AG09319 (cell line): ENCODE results near the gene IL24.
A peak's percentile ranks its signal among the peaks of the same experiment; 100 is the strongest.

Source experiments
- DNase-seq: peaks from one replicate; pipeline ENCODE4 v3.0.0-alpha.2; 2010; ENCODE audit warnings: low read depth; ENCODE audit errors: extremely low read depth
- TF ChIP-seq, protein P1 (sequence below): IDR thresholded peaks from 2 replicates; pipeline ENCODE4 v1.5.1; 2011; ENCODE audit warnings: low read depth, mild to moderate bottlenecking, inconsistent platforms, low read length, moderate library complexity

Gene IL24

DNA sequence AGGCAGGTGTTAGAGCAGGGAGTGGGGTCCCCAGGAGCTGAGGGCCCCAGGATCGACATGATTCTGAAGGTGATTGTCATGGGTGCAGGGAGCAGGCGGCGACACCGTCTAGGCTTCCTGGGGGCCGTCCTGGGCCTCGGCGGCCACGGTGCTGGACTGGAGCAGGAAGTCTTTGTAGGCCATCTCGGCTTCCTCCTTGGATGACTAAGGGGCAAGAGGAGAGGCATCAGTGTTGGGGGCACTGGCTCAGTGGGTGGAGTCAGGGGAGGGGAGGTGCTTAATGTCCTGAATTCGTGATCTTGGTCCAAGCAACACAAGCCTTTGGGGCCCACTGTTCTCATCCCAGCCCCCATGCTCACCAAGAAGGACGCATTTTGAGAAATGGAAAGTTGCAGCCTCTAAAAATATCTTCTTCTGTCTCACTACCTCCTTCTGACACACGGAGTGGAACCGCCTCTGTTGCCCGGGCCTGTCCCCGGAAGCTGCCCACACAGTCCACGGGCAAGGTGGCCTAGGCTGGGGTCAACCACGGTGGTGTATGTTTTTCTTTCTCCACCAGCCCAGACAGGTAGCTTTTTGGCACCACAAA, 33.1 kb downstream of the IL24 start:
- DNase-seq: no peak
- TF ChIP-seq, protein P1, sequence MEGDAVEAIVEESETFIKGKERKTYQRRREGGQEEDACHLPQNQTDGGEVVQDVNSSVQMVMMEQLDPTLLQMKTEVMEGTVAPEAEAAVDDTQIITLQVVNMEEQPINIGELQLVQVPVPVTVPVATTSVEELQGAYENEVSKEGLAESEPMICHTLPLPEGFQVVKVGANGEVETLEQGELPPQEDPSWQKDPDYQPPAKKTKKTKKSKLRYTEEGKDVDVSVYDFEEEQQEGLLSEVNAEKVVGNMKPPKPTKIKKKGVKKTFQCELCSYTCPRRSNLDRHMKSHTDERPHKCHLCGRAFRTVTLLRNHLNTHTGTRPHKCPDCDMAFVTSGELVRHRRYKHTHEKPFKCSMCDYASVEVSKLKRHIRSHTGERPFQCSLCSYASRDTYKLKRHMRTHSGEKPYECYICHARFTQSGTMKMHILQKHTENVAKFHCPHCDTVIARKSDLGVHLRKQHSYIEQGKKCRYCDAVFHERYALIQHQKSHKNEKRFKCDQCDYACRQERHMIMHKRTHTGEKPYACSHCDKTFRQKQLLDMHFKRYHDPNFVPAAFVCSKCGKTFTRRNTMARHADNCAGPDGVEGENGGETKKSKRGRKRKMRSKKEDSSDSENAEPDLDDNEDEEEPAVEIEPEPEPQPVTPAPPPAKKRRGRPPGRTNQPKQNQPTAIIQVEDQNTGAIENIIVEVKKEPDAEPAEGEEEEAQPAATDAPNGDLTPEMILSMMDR: no peak

DNA sequence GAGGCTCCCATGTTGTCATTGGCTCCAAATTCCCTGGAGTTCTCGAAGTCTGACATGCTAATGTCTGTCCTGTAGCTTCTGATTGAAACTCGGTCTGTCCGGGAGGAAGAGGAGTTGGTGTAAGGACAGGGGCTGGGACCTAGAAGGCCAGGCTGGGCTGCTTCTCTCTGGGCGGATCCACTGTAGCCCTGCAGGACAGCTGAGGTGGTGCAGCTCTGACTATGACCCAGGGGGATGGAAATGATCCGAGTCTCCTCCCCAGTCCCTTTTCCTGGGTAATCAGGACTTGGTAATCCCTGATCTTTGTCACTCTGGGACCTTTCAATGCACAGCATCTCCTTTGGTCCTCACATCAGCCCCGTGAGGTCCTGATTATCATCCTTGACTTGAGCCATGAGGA, 34.5 kb downstream of the IL24 start:
- TF ChIP-seq, protein P1: no peak
- DNase-seq: no peak

DNA sequence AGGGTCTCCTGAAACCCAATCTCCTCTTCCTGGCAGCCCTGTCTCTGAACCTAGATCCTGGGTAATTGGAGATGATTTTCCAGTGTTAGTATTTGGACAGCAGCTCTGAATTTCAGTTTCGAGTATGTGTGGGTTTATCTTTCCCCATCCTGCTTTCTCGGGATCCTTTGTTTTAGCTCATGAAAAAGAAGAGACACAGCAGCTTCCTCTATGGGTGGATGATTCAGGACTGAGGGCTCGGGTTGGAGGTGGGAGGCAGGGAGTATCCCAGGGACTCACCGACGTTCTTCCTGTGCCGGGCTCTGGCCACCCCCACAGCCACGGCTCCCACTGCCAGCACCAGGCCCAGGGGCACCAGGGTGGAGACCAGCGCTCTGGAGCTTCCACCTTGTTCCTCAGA, 34.9 kb downstream of the IL24 start:
- no peak for DNase-seq
- TF ChIP-seq, protein P1: no peak

DNA sequence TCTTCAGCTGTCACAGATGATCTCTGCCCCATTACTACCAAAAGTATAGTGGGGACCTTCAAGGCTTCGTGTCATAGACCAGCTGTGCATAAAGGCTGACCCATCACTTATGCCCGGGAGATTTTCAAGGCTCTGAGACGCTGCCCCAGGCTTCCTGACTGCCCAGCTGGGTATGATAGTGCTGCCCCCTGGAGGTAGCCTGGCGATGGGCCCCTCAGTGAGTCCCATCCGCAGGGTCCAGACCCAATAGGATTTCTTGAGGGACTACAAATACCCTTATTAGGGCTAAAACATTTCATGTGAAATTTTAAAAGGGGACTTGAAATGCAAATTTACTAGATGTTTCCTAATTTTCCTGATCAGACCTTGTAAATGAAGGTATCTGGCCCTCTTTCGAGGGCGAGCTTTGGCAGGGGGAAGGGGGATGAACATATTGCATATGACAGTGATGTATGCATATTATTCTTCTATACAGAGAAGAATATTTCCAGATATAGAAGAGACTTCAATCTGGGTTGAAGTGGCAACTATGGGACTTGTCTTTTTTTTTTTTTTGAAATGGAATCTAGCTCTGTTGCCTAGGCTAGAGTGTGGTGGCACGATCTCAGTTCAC, 36.2 kb downstream of the IL24 start:
- no peak for DNase-seq
- TF ChIP-seq, protein P1: peak; percentile 44

DNA sequence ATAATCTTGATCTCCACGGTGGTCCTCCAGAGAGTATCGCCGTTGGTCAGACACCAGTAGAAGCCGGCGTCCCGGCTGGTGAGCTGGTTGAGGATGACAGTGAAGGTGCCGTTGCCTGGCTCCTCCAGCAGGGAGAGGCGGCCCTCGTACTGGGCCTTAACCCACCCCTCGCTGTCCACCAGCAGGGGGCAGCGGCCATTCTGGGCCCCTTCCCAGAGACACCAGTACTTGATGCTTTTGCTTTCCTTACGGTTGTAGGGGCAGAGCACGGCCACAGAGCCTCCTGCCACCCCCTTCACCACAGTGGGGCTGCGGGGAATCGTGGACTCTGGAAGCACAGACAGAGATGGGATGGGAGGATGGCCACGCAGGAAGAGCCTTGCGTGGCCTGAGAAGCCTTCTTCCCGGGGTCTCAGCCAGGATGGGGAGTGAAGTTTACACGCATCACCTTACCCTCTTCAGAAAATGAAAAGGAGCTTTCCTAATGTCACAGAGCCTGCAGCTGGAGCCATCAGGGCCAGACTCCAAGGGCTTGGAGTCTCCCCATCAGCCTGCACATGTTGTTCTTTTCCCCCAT, 38.3 kb downstream of the IL24 start:
- DNase-seq: no peak
- TF ChIP-seq, protein P1: peak; percentile 36

DNA sequence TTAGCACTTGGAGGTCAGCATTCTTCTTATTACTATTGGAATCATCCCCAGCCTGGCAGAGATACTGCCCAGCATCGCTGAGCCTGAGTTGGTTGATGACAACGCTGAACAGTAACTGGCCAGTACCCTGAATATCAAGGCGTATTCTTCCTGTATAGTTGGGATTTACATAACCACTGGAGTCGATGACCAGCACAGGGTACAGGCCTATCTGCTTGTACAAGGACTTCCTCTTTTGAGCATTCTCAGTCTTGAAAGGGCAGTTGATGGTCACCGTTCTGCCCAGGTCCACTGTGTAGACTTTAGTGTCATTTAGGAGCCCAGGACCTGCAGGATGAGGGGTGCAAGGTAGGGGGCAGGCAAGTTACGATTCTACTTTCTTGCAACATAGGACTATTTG, 40.2 kb downstream of the IL24 start:
- no peak for DNase-seq
- TF ChIP-seq, protein P1: no peak

DNA sequence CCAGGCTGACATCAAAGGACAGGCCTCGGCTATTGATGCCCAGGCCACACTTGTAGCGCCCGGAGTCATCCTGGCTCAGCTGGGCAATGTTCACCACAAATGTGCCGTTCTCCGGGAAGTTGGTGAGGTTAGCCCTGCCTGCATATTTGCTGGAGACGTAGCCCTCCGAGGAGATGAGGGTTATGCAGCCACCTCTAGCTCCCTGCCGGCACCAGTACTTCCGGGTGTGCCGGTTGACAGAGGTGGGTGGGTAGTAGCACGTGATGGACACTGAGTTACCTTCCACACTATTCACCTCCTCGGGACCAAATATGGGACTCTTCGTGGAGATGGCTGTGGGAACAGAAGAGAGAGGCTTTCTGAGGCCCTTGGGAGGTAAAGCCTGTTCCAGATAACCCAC, 41.9 kb downstream of the IL24 start:
- DNase-seq: no peak
- TF ChIP-seq, protein P1: no peak
